Endodermal cell (in vitro differentiated cells): ENCODE data around the gene NCBP3. TPM values are rescaled to one million over a fixed set of nuclear protein-coding genes. Genes with fewer than 3 reads are reported as not detected.

Experiments
- DNase-seq: peaks from one replicate; pipeline ENCODE4 v3.0.0-alpha.2; 2017
- H3K27ac ChIP-seq: 2 replicates; pipeline ENCODE4 v1.5.1; 2013; ENCODE audit warnings: mild to moderate bottlenecking, low read depth, low read length, moderate library complexity
- H3K27me3 ChIP-seq: 2 replicates; pipeline ENCODE4 v1.6.1; 2013; ENCODE audit warnings: mild to moderate bottlenecking, low read length, moderate library complexity; ENCODE audit not compliant: insufficient read depth, control insufficient read depth, poor library complexity, severe bottlenecking
- H3K36me3 ChIP-seq: 2 replicates; pipeline ENCODE4 v1.7.0; 2013; ENCODE audit warnings: mild to moderate bottlenecking, low read length, moderate library complexity; ENCODE audit not compliant: control insufficient read depth, insufficient read depth
- H3K4me1 ChIP-seq: one replicate; pipeline ENCODE4 v1.7.0; 2013; ENCODE audit warnings: low read length; ENCODE audit not compliant: control insufficient read depth, insufficient read depth
- H3K4me3 ChIP-seq: 2 replicates; pipeline ENCODE4 v1.5.1; 2013; ENCODE audit warnings: mild to moderate bottlenecking, low read length, moderate library complexity
- H3K9ac ChIP-seq: 2 replicates; pipeline ENCODE4 v1.6.1; 2013; ENCODE audit warnings: mild to moderate bottlenecking, low read length, moderate library complexity; ENCODE audit not compliant: poor library complexity, severe bottlenecking; ENCODE audit errors: extremely low read depth
- H3K9me3 ChIP-seq: 2 replicates; pipeline ENCODE4 v1.6.1; 2013; ENCODE audit warnings: mild to moderate bottlenecking, low read length, moderate library complexity; ENCODE audit not compliant: control insufficient read depth
- H3K27ac Mint-ChIP-seq: 2 replicates; pipeline ENCODE4 v1.8.0; 2020; ENCODE audit warnings: mixed read lengths
- H3K27me3 Mint-ChIP-seq: 2 replicates; pipeline ENCODE4 v1.8.0; 2021; ENCODE audit warnings: mild to moderate bottlenecking, mixed read lengths; ENCODE audit not compliant: insufficient read depth
- H3K36me3 Mint-ChIP-seq: 2 replicates; pipeline ENCODE4 v1.8.0; 2020; ENCODE audit warnings: low read depth, mixed read lengths
- H3K4me1 Mint-ChIP-seq: 2 replicates; pipeline ENCODE4 v1.8.0; 2020; ENCODE audit warnings: mixed read lengths
- H3K4me3 Mint-ChIP-seq: 2 replicates; pipeline ENCODE4 v1.8.0; 2020; ENCODE audit warnings: mild to moderate bottlenecking, moderate library complexity, mixed read lengths
- H3K9me3 Mint-ChIP-seq: 2 replicates; pipeline ENCODE4 v1.8.0; 2020; ENCODE audit warnings: mild to moderate bottlenecking, mixed read lengths
- WGBS, 2 experiments: methylation state at CpG; one replicate each; pipeline versions ENCODE4 v1.1.5 to v1.1.7; 2013; ENCODE audit warnings: missing lambda C conversion rate in 2 of 2, mixed read lengths in 1 of 2; ENCODE audit not compliant: insufficient coverage in 1 of 2, insufficient read length in 1 of 2; 5-methylcytosine and 5-hydroxymethylcytosine counted together
- long read RNA-seq, 4 experiments: library from polyadenylated mRNA in 2 of 4; library from RNA in 1 of 4; library from capped mRNA in 1 of 4; stranded (forward) in 3 of 4; unstranded in 1 of 4; transcript quantifications; one replicate each; pipeline ENCODE4 v2.0.0, GENCODE V29; 2020 to 2021; ENCODE audit warnings: inconsistent platforms in 1 of 4
- polyA plus RNA-seq, 2 experiments: library from polyadenylated mRNA; stranded (reverse); fragments of 50-300 nt; gene quantifications; one replicate each; pipeline ENCODE4 v1.2.3, GENCODE V29; 2013
- total RNA-seq, 2 donors: library from RNA; stranded (reverse); fragmentation: NEBNext Ultra II Directional in 1 of 2; extraction: Animal tissue kit (Norgen Biotek cat#: 25700) in 1 of 2; gene quantifications; 2 replicates in 1 of 2; 3 replicates in 1 of 2; pipeline ENCODE4 v1.2.1, GENCODE V29; 2021
- TF ChIP-seq, protein P1 (sequence below): fragments of 200-600 bp; sonication (generic); conservative IDR thresholded peaks from 2 replicates; pipeline ENCODE4 v1.5.0; 2021; ENCODE audit warnings: antibody characterized with exemption, mild to moderate bottlenecking

Gene NCBP3, protein sequence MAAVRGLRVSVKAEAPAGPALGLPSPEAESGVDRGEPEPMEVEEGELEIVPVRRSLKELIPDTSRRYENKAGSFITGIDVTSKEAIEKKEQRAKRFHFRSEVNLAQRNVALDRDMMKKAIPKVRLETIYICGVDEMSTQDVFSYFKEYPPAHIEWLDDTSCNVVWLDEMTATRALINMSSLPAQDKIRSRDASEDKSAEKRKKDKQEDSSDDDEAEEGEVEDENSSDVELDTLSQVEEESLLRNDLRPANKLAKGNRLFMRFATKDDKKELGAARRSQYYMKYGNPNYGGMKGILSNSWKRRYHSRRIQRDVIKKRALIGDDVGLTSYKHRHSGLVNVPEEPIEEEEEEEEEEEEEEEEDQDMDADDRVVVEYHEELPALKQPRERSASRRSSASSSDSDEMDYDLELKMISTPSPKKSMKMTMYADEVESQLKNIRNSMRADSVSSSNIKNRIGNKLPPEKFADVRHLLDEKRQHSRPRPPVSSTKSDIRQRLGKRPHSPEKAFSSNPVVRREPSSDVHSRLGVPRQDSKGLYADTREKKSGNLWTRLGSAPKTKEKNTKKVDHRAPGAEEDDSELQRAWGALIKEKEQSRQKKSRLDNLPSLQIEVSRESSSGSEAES
- total RNA-seq: 10 to 100 TPM; 74.5 to 75.9 TPM
- 72.1 TPM for polyA plus RNA-seq (2013, experiment 1 of 2)
- polyA plus RNA-seq (2013, experiment 2 of 2): 66.8 TPM
- long read RNA-seq, experiment 1, full-length matches to known transcripts: 1 of 22 reads
- long read RNA-seq, experiment 1, partial matches to known transcripts: 13 of 22 reads
- long read RNA-seq, experiment 1, other reads (novel, unspliced or antisense): 8 of 22 reads
- long read RNA-seq, experiment 2, full-length matches to known transcripts: 38 of 89 reads
- long read RNA-seq, experiment 2, partial matches to known transcripts: 19 of 89 reads
- long read RNA-seq, experiment 2, other reads (novel, unspliced or antisense): 32 of 89 reads
- long read RNA-seq, experiment 3, full-length matches to known transcripts: 86 of 129 reads
- long read RNA-seq, experiment 3, partial matches to known transcripts: 24 of 129 reads
- long read RNA-seq, experiment 3, other reads (novel, unspliced or antisense): 19 of 129 reads
- long read RNA-seq, experiment 4, full-length matches to known transcripts: 9 of 23 reads
- long read RNA-seq, experiment 4, partial matches to known transcripts: 7 of 23 reads
- long read RNA-seq, experiment 4, other reads (novel, unspliced or antisense): 7 of 23 reads

DNA sequence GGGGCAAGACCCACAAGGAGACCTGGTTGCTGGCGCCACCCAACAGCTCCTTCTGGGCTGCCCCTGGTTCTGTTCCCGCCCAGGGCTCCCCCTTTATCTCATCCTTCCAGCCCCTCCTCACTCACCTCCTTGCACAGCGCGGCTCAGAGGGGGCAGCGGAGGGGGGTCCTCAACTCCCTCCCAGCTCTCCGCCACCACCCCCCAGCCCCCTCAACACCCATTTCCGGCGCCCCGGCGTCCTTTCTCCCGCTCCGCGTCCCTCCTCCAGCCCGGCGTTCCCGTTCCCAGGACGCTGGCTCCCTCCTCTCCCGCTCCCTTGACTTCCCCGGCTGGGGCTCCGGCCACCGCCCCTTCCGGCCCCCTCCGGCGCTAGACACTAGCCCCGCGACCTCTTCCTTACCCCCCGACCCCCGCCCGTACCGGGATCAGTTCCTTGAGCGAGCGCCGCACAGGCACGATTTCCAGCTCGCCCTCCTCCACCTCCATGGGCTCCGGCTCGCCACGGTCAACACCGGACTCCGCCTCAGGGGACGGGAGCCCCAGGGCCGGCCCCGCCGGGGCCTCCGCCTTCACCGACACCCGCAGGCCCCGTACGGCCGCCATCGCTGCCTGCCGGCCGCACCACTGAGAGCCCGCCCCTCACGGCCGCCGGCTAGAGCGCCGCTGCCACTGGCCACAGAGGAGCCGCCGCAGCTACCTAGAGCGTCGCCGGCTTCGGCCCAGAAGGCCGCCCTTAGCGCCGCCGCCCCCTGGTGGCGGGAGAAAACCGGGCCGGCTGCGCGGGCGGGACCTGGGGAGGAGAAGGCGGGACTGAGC is at the start of gene NCBP3:
TSS of gene NCBP3 (minus strand) at position 626 of the 816 bp plus-strand sequence. CDS start at position 603, 23 bp downstream.
- H3K36me3 Mint-ChIP-seq: peaks cover 24% of the 10 kb centered on the region
- no peaks in the 10 kb centered on the region for H3K27me3 ChIP-seq
- H3K4me3 Mint-ChIP-seq: peak within 1 kb of the TSS; percentile 98
- peak within 1 kb of the TSS; percentile 92 for H3K27ac ChIP-seq
- H3K4me1 Mint-ChIP-seq: peaks cover 10% of the 10 kb centered on the region
- TF ChIP-seq, protein P1, sequence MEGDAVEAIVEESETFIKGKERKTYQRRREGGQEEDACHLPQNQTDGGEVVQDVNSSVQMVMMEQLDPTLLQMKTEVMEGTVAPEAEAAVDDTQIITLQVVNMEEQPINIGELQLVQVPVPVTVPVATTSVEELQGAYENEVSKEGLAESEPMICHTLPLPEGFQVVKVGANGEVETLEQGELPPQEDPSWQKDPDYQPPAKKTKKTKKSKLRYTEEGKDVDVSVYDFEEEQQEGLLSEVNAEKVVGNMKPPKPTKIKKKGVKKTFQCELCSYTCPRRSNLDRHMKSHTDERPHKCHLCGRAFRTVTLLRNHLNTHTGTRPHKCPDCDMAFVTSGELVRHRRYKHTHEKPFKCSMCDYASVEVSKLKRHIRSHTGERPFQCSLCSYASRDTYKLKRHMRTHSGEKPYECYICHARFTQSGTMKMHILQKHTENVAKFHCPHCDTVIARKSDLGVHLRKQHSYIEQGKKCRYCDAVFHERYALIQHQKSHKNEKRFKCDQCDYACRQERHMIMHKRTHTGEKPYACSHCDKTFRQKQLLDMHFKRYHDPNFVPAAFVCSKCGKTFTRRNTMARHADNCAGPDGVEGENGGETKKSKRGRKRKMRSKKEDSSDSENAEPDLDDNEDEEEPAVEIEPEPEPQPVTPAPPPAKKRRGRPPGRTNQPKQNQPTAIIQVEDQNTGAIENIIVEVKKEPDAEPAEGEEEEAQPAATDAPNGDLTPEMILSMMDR: peak; percentile 97
- peaks cover 8% of the 10 kb centered on the region for H3K27me3 Mint-ChIP-seq
- H3K4me3 ChIP-seq: peak within 1 kb of the TSS; percentile 94
- peak within 1 kb of the TSS; percentile 97 for H3K27ac Mint-ChIP-seq
- 0% methylated on average over 7 to 76 of the region's 76 CpGs for WGBS, 2 experiments
- no peaks in the 10 kb centered on the region for H3K9me3 ChIP-seq
- DNase-seq: peak; percentile 98
- H3K9me3 Mint-ChIP-seq: no peaks in the 10 kb centered on the region
- peak within 1 kb of the TSS; percentile 90 for H3K9ac ChIP-seq
- peaks cover 5% of the 10 kb centered on the region for H3K4me1 ChIP-seq
- H3K36me3 ChIP-seq: peaks cover 26% of the 10 kb centered on the region

DNA sequence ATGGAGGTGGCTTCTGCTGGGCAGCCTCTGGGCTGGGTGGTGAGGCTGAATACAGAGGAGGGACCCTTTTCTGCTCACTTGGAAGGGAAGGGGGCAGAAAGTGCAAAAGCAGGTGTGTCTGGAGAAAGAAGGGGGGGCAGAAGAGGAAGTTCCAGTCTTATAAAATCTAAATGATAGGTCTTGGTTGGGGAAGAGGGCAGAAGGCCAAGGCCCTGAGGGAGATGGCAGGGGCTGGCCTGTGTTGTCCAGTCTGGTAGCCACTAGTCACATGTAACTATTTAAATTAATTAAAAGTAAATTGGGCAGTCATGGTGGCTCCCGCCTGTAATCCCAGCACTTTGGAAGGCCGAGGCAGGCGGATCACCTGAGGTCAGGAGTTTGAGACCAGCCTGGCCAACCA is 49.3 kb upstream of the NCBP3 start:
- H3K27me3 Mint-ChIP-seq: peaks cover 28% of the 10 kb centered on the region
- H3K27ac Mint-ChIP-seq: no peak overlapping the region
- H3K36me3 Mint-ChIP-seq: no peaks in the 10 kb centered on the region
- 98% methylated on average over 3 of the region's 3 CpGs; no CpG with 5 or more reads in 1 of the 2 experiments for WGBS, 2 experiments
- H3K27ac ChIP-seq: no peak overlapping the region
- H3K27me3 ChIP-seq: peaks cover 24% of the 10 kb centered on the region
- no peak overlapping the region for H3K9ac ChIP-seq
- H3K36me3 ChIP-seq: no peaks in the 10 kb centered on the region
- no peak overlapping the region for H3K4me3 ChIP-seq
- no peak for DNase-seq
- H3K9me3 Mint-ChIP-seq: no peaks in the 10 kb centered on the region
- TF ChIP-seq, protein P1: no peak
- no peak overlapping the region for H3K4me3 Mint-ChIP-seq
- no peaks in the 10 kb centered on the region for H3K4me1 ChIP-seq
- peaks cover 19% of the 10 kb centered on the region for H3K4me1 Mint-ChIP-seq
- no peaks in the 10 kb centered on the region for H3K9me3 ChIP-seq
